ENCODE data around the gene BAZ2B.

The BAZ2B gene

GRCh38 chr2:159647667-159648066, 31.3 kb upstream of the BAZ2B start:
- no peak for ATAC-seq
- TF ChIP-seq ZFP3 (CRISPR knock-in tag; IDR thresholded peaks at IDR 0.05) (no peak), TOX (CRISPR knock-in tag; IDR thresholded peaks at IDR 0.05; ENCODE audit: borderline replicate concordance) (no peak), OSR1 (CRISPR knock-in tag; IDR thresholded peaks at IDR 0.05) (no peak), BACH2 (CRISPR knock-in tag; IDR thresholded peaks at IDR 0.05; ENCODE audit: borderline replicate concordance) (no peak), ZC3H10 (CRISPR knock-in tag; IDR thresholded peaks at IDR 0.05) (no peak), PATZ1 (CRISPR knock-in tag; IDR thresholded peaks at IDR 0.05; ENCODE audit: borderline replicate concordance) (no peak), ZFP30 (CRISPR knock-in tag; IDR thresholded peaks at IDR 0.05) (no peak), CSRNP3 (CRISPR knock-in tag; IDR thresholded peaks at IDR 0.05) (no peak), ARNTL (CRISPR knock-in tag; IDR thresholded peaks at IDR 0.05; ENCODE audit: borderline replicate concordance, low read depth) (no peak), ISL1 (CRISPR knock-in tag; IDR thresholded peaks at IDR 0.05) (no peak), CREB5 (CRISPR knock-in tag; IDR thresholded peaks at IDR 0.05; ENCODE audit: low read depth) (no peak), PPARA (CRISPR knock-in tag; IDR thresholded peaks at IDR 0.05; ENCODE audit: borderline replicate concordance) (no peak), POU6F1 (CRISPR knock-in tag; IDR thresholded peaks at IDR 0.05; ENCODE audit: borderline replicate concordance, low read depth) (no peak), CSDC2 (CRISPR knock-in tag; IDR thresholded peaks at IDR 0.05) (no peak), TSHZ2 (CRISPR knock-in tag; IDR thresholded peaks at IDR 0.05) (no peak), GLIS3 (CRISPR knock-in tag; IDR thresholded peaks at IDR 0.05) (no peak), TCF4 (CRISPR knock-in tag; IDR thresholded peaks at IDR 0.05; ENCODE audit: borderline replicate concordance) (no peak), ZNF565 (CRISPR knock-in tag; conservative IDR thresholded peaks at IDR 0.05; ENCODE audit: low read depth) (no peak), ZNF8 (CRISPR knock-in tag; IDR thresholded peaks at IDR 0.05) (no peak)

GRCh38 chr2:159640176-159640575, 23.8 kb upstream of the BAZ2B start:
- ATAC-seq = no peak
- no peak for TF ChIP-seq PATZ1 (CRISPR knock-in tag; IDR thresholded peaks at IDR 0.05; ENCODE audit: borderline replicate concordance)
- TF ChIP-seq ZFP3 (CRISPR knock-in tag; IDR thresholded peaks at IDR 0.05) = no peak
- no peak for TF ChIP-seq ZC3H10 (CRISPR knock-in tag; IDR thresholded peaks at IDR 0.05)
- TF ChIP-seq TOX (CRISPR knock-in tag; IDR thresholded peaks at IDR 0.05; ENCODE audit: borderline replicate concordance) = no peak
- no peak for TF ChIP-seq ESRRG (CRISPR knock-in tag; IDR thresholded peaks at IDR 0.05)
- no peak for TF ChIP-seq ZFP30 (CRISPR knock-in tag; IDR thresholded peaks at IDR 0.05)
- no peak for TF ChIP-seq RARB (CRISPR knock-in tag; IDR thresholded peaks at IDR 0.05)
- no peak for TF ChIP-seq ISL1 (CRISPR knock-in tag; IDR thresholded peaks at IDR 0.05)
- TF ChIP-seq CSRNP3 (CRISPR knock-in tag; IDR thresholded peaks at IDR 0.05) = no peak
- TF ChIP-seq CREB5 (CRISPR knock-in tag; IDR thresholded peaks at IDR 0.05; ENCODE audit: low read depth) = no peak
- no peak for TF ChIP-seq CSDC2 (CRISPR knock-in tag; IDR thresholded peaks at IDR 0.05)
- no peak for TF ChIP-seq TCF4 (CRISPR knock-in tag; IDR thresholded peaks at IDR 0.05; ENCODE audit: borderline replicate concordance)
- TF ChIP-seq POU6F1 (CRISPR knock-in tag; IDR thresholded peaks at IDR 0.05; ENCODE audit: borderline replicate concordance, low read depth) = no peak

Data from SK-N-SH treated with all-trans-retinoic acid at 6 μM for 48 hours (cell line).